Measurements from ENCODE around the gene OTUB1.

Gene OTUB1

DNA sequence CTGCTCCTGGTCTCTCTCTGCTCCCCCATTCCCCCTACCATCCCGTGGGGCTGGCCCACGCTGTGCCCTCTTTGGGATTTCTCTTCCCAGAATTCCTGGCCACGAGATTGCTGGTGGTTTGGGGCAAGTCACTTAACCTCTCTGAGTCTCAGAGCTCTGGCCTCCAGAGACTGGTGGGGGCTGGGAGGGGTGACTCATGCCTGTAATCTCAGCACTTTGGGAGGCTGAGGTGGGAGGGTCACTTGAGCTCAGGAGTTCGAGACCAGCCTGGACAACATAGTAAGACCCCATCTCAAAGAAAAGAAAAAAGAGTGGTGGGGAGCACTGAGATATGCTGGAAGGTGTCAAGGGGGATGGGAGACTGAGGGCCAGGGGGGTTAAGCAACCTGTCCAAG is 18.3 kb downstream of the OTUB1 start:
- in situ Hi-C loops (cut with MboI; ENCODE audit: low sequenced_read_pairs, unreplicated experiment): no loop called here
- TF ChIP-seq CTCF (IDR thresholded peaks at IDR 0.05; ENCODE audit: borderline replicate concordance, control extremely low read depth, extremely low read depth, insufficient read depth, missing control alignments): no peak

DNA sequence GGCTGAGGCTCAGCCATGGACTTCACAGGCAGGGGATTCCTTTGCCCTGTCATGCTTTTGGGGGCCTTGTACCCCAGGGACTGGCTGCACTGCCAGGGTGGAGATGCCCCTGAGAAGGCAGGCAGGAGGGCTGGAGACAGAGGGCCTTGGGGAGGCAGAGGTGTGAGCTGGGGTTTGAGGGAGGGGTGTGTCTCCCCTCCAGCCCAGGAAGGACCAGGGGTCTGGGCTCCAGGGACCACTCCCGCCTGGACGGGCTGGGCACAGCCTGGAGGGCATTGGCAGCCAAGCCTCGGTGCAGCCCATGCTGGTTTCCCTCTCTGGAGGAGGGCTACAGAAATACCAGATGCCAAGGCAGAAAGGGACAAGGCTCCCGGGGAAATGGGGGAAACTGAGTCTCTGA is 19.5 kb downstream of the OTUB1 start:
- DNase-seq (ENCODE audit: low spot score): no peak
- in situ Hi-C loops (cut with MboI; ENCODE audit: low sequenced_read_pairs, unreplicated experiment): no loop called here
- TF ChIP-seq CTCF (IDR thresholded peaks at IDR 0.05; ENCODE audit: borderline replicate concordance, control extremely low read depth, extremely low read depth, insufficient read depth, missing control alignments): no peak

More for the DNA sequence above, 18.3 kb downstream of the OTUB1 start:
- no peak for DNase-seq (ENCODE audit: low spot score)

GRCh38 chr11:64006398-64006797 is 20.2 kb downstream of the OTUB1 start:
- TF ChIP-seq CTCF (IDR thresholded peaks at IDR 0.05; ENCODE audit: borderline replicate concordance, control extremely low read depth, extremely low read depth, insufficient read depth, missing control alignments): no peak
- no peak for DNase-seq (ENCODE audit: low spot score)
- in situ Hi-C loops (cut with MboI; ENCODE audit: low sequenced_read_pairs, unreplicated experiment): no loop called here

DNA sequence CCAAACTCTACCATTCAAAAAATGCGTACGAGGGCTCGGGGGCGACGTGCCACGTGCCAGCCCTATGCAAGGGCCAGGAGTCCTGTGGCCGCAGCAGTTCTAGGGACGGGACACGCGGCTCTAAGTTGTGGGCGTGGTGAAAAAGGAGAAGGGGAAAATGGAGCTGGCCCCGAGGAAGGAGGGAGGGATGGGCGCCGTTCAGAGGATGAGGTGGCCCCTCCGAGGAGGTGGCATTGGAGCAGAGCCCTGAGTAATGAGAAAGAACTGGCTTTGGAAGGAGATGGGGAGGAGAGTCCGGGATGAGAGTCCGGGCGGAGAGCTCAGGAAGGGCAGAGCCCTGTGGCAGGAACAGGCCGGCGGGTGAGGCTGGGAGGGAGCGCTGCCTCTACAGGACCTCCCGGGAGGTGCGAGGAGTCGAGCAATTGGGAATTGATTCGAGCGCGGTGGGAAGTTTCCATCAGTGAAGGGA is 21.0 kb downstream of the OTUB1 start:
- in situ Hi-C loops (cut with MboI; ENCODE audit: low sequenced_read_pairs, unreplicated experiment): no loop called here

DNA sequence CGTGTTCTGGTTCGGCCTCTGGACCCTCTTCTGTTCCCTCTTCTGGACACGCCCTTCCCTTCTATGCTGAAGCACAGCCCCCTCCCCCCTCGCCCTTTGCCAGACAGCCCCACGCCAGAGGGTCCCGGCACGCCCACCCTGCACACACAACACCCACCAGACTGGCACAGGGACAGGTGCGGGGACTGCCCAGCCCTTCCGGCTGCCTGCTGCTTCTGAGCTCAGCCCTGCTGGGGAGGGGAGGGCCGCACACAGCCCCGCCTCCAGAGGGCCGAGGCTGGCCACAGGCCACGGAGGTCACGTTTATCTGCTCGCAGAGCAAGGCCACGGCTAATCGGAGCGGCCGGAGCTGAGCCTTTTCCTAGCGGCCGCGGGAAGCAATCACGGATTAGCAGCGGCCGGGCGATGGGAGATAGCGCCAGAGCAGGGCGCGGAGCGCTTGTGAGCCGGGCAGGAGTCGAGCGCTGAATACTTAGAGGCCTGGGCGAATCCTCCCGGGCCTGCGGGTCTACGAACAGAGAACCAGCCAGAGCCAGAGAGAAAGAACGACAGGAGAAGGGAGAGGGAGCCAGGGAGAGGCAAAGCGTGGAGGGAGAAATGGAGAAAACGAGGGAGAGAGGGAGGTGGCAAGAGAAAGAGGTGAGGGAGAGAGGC is 21.5 kb downstream of the OTUB1 start:
- in situ Hi-C loops (cut with MboI; ENCODE audit: low sequenced_read_pairs, unreplicated experiment): no loop called here
- no peak for TF ChIP-seq CTCF (IDR thresholded peaks at IDR 0.05; ENCODE audit: borderline replicate concordance, control extremely low read depth, extremely low read depth, insufficient read depth, missing control alignments)
- DNase-seq (ENCODE audit: low spot score): no peak

More for the DNA sequence above, 21.0 kb downstream of the OTUB1 start:
- DNase-seq (ENCODE audit: low spot score): no peak
- no peak for TF ChIP-seq CTCF (IDR thresholded peaks at IDR 0.05; ENCODE audit: borderline replicate concordance, control extremely low read depth, extremely low read depth, insufficient read depth, missing control alignments)

DNA sequence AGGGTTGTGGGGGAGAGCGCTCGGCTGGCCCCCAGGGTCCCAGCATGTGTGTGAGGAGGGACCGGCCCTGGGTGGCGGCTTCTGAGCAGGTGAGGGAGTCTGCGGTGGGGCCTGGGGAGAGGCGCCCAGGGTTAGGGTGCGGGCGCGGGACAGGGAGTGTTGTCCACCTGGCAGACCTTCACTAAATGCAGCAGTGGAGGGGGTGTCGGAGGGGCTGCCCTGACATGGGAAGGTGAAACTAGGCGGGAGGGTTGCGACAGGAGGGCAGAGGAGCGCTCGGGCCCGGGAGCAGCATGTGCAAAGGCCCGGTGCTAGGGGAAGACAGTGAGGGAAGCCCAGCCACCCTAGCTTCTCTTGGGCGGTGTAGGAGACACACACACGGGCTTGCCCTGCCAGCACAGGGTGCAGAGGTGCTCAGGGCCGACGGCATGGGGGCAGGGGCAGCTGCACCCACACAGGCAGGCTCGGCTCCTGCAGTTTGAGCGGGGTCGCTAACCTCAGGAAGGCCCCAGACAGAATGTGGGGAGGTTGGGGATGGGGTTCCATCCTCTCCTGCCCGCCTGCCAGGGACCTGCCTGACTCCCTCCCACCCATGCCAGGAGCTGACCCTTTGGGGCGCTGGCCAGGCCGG is 22.2 kb downstream of the OTUB1 start:
- in situ Hi-C loops (cut with MboI; ENCODE audit: low sequenced_read_pairs, unreplicated experiment): no loop called here
- no peak for DNase-seq (ENCODE audit: low spot score)
- TF ChIP-seq CTCF (IDR thresholded peaks at IDR 0.05; ENCODE audit: borderline replicate concordance, control extremely low read depth, extremely low read depth, insufficient read depth, missing control alignments): no peak

Data from GM13976 (cell line).